SK-N-SH (cell line): ENCODE measurements around the gene CLTCL1. TPM values are rescaled to one million over a fixed set of nuclear protein-coding genes. Genes with fewer than 3 reads are reported as not detected.

Experiments
- CTCF ChIA-PET: fragments of 300-600, 350-600 bp; formaldehyde crosslinking; extraction: SDS; loops from one replicate; lab custom pipeline; 2021; lab: Yijun Ruan, JAX
- POLR2A ChIA-PET: fragments of 350-600 bp; sonication (Branson Sonifier 250); formaldehyde crosslinking; extraction: SDS; loops from one replicate; lab custom pipeline; 2020; ENCODE audit warnings: antibody characterized with exemption, inconsistent platforms; lab: Yijun Ruan, JAX
- DNase-seq: peaks from one replicate; pipeline ENCODE4 v3.0.0; 2012
- H2AFZ ChIP-seq: fragments of 200-600 bp; sonication (generic); 2 replicates; pipeline ENCODE4 v1.8.1; 2016; ENCODE audit warnings: antibody characterized with exemption, mild to moderate bottlenecking, low read depth
- H3F3A ChIP-seq: fragments of 200-600 bp; sonication (generic); replicated peaks from 2 replicates; pipeline ENCODE3; 2016; ENCODE audit warnings: antibody characterized with exemption, mild to moderate bottlenecking; ENCODE audit not compliant: insufficient read depth
- H3K27ac ChIP-seq, 2 experiments: fragments of 200-500 bp in 1 of 2; fragments of 200-600 bp in 1 of 2; sonication (Bioruptor generic) in 1 of 2; sonication (generic), shearing (Covaris generic) in 1 of 2; 2 replicates each; pipeline versions ENCODE4 v1.5.1 to v1.6.1; 2014 to 2016; ENCODE audit warnings: low read depth in 2 of 2, inconsistent platforms in 1 of 2, low read length in 1 of 2, mild to moderate bottlenecking in 1 of 2, mixed read lengths in 1 of 2
- H3K27me3 ChIP-seq: fragments of 200-600 bp; sonication (generic), shearing (Covaris generic); 2 replicates; pipeline ENCODE4 v1.6.1; 2016; ENCODE audit warnings: mixed run types; ENCODE audit not compliant: insufficient read depth
- H3K36me3 ChIP-seq, 2 experiments: fragments of 200-500 bp in 1 of 2; fragments of 200-600 bp in 1 of 2; sonication (Bioruptor generic) in 1 of 2; sonication (generic) in 1 of 2; replicated peaks in 1 of 2; 2 replicates each; pipeline versions ENCODE3 to v1.5.1; 2014 to 2016; ENCODE audit warnings: low read length in 1 of 2, mild to moderate bottlenecking in 1 of 2; ENCODE audit not compliant: insufficient read depth in 2 of 2, control insufficient read depth in 1 of 2
- H3K4me1 ChIP-seq, 2 experiments: fragments of 200-500 bp in 1 of 2; fragments of 200-600 bp in 1 of 2; sonication (Bioruptor generic) in 1 of 2; sonication (generic), shearing (Covaris generic) in 1 of 2; 2 replicates each; pipeline versions ENCODE4 v1.5.1 to v1.6.1; 2014 to 2016; ENCODE audit warnings: low read depth in 1 of 2, low read length in 1 of 2, mixed run types in 1 of 2; ENCODE audit not compliant: insufficient read depth in 2 of 2, control insufficient read depth in 1 of 2
- H3K4me2 ChIP-seq: fragments of 200-600 bp; sonication (generic), shearing (Covaris generic); 2 replicates; pipeline ENCODE4 v1.6.1; 2017; ENCODE audit warnings: mixed run types
- H3K4me3 ChIP-seq, 2 experiments: fragments of 200-500 bp in 1 of 2; fragments of 200-600 bp in 1 of 2; sonication (Bioruptor generic) in 1 of 2; sonication (generic), shearing (Covaris generic) in 1 of 2; 2 replicates each; pipeline versions ENCODE4 v1.5.1 to v1.8.1; 2014 to 2016; ENCODE audit warnings: low read depth in 2 of 2, inconsistent platforms in 1 of 2, low read length in 1 of 2, mild to moderate bottlenecking in 1 of 2, mixed read lengths in 1 of 2, moderate library complexity in 1 of 2
- H3K79me2 ChIP-seq: fragments of 200-600 bp; sonication (generic); 2 replicates; pipeline ENCODE4 v1.8.1; 2017; ENCODE audit warnings: mild to moderate bottlenecking; ENCODE audit not compliant: insufficient read depth
- H3K9ac ChIP-seq: fragments of 200-600 bp; sonication (generic); 2 replicates; pipeline ENCODE4 v1.6.1; 2017; ENCODE audit warnings: mixed run types
- H3K9me2 ChIP-seq: fragments of 200-600 bp; sonication (generic); 2 replicates; pipeline ENCODE4 v1.6.1; 2017; ENCODE audit warnings: mixed run types
- H3K9me3 ChIP-seq: fragments of 200-600 bp; sonication (generic); 2 replicates; pipeline ENCODE4 v1.6.1; 2017; ENCODE audit warnings: mixed run types, mild to moderate bottlenecking, moderate library complexity
- H4K20me1 ChIP-seq: fragments of 200-600 bp; sonication (generic); 2 replicates; pipeline ENCODE4 v1.6.1; 2017; ENCODE audit warnings: mild to moderate bottlenecking, mixed run types; ENCODE audit not compliant: insufficient read depth
- ELF1 ChIP-seq: IDR thresholded peaks from 2 replicates; pipeline ENCODE4 v1.4.0; 2012
- GATA2 ChIP-seq: sonication (generic); formaldehyde crosslinking; IDR thresholded peaks from 2 replicates; pipeline ENCODE4 v1.5.0; 2020; ENCODE audit warnings: mild to moderate bottlenecking, missing genetic modification reagents
- NRF1 ChIP-seq: IDR thresholded peaks from 2 replicates; pipeline ENCODE4 v1.6.1; 2012; ENCODE audit warnings: low read depth, mild to moderate bottlenecking, low read length
- POLR2AphosphoS5 ChIP-seq: IDR thresholded peaks from 2 replicates; pipeline ENCODE4 v1.6.1; 2012; ENCODE audit warnings: low read depth, low read length
- RCOR1 ChIP-seq: fragments of 150-350 bp; IDR thresholded peaks from 2 replicates; pipeline ENCODE4 v1.6.1; 2017; ENCODE audit warnings: antibody characterized with exemption, low read length
- RFX5 ChIP-seq: IDR thresholded peaks from 2 replicates; pipeline ENCODE4 v1.6.1; 2012; ENCODE audit warnings: mild to moderate bottlenecking, improper control_type of control experiment, low read length
- RXRA ChIP-seq: IDR thresholded peaks from 2 replicates; pipeline ENCODE4 v1.4.0; 2012; ENCODE audit warnings: low read depth, mild to moderate bottlenecking, borderline replicate concordance
- SIN3A ChIP-seq: IDR thresholded peaks from 2 replicates; pipeline ENCODE4 v1.6.1; 2012; ENCODE audit warnings: low read depth, mild to moderate bottlenecking, low read length, moderate library complexity, borderline replicate concordance
- TCF12 ChIP-seq: IDR thresholded peaks from 2 replicates; pipeline ENCODE4 v1.4.0; 2012
- USF2 ChIP-seq: fragments of 150-350 bp; IDR thresholded peaks from 2 replicates; pipeline ENCODE4 v1.6.1; 2017; ENCODE audit warnings: antibody characterized with exemption, low read length, low read depth, borderline replicate concordance
- WGBS: methylation state at CpG from one replicate; pipeline ENCODE4 v1.1.6; 2017; ENCODE audit warnings: low lambda C conversion rate; 5-methylcytosine and 5-hydroxymethylcytosine counted together
- polyA plus RNA-seq, 3 experiments: library from polyadenylated mRNA; depleted of rRNA; stranded (reverse); fragments of >200 nt; gene quantifications; 2 replicates each; pipeline ENCODE4 v1.2.3, GENCODE V29; 2012
- TF ChIP-seq, protein P1 (sequence below): fragments of 200-600 bp; sonication (generic); IDR thresholded peaks from 2 replicates; pipeline ENCODE4 v1.6.1; 2017; ENCODE audit warnings: antibody characterized with exemption, mild to moderate bottlenecking, moderate library complexity
- TF ChIP-seq, protein P2 (sequence below): IDR thresholded peaks from 2 replicates; pipeline ENCODE4 v1.4.0; 2012; ENCODE audit warnings: low read depth

The CLTCL1 gene
- polyA plus RNA-seq, 1 of the 3 experiments (the other 2 are of a cell fraction) = 6.7 TPM

DNA sequence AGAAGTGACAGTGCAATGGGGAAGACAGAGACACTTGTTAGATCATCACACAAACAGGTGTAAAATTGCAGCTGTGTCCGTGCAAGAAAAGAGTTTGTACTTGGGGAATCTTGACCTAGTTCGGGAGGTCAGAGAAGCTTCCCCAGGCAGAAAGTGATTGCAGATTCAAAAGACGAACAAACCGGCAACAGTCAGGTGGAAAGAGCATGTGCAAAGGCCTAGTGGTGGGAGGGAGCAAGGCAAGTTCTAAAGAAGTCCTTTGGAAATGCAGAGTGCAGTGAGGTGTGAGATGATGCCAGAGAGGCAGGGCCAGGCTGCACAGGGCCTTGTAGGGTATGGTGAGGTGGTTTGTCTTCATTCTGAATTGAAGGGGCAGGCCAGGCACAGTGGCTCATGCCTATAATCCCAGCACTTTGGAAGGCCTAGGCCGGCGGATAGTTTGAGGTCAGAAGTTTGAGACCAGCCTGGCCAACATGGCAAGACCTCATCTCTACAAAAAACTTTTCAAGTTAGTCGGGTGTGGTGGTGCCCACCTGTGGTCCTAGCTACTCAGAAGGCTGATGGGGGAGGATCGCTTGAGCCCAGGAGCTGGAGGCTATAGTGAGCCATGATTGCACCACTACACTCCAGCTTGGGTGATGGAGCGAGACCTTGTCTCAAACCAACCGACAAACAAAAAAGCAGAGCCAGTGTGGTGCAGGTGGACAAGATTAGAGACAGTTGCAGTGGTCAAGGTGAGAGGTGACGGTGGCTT is 145.1 kb downstream of the CLTCL1 start:
- no peak overlapping the region for H3K4me2 ChIP-seq
- H3K4me3 ChIP-seq = no peak overlapping the region
- peaks cover 4 to 8% of the 10 kb centered on the region in 2 experiments; a peak in 3 of 4 replicates for H3K4me1 ChIP-seq
- H3K79me2 ChIP-seq = peaks cover 21% of the 10 kb centered on the region
- TF ChIP-seq GATA2 (CRISPR knock-in tag) = no peak
- no peak for TF ChIP-seq RXRA
- TF ChIP-seq USF2 = no peak
- no peak for TF ChIP-seq POLR2AphosphoS5
- no peak for TF ChIP-seq TCF12
- no peak for TF ChIP-seq RCOR1
- TF ChIP-seq NRF1 = no peak
- TF ChIP-seq RFX5 = no peak
- TF ChIP-seq, protein P1, sequence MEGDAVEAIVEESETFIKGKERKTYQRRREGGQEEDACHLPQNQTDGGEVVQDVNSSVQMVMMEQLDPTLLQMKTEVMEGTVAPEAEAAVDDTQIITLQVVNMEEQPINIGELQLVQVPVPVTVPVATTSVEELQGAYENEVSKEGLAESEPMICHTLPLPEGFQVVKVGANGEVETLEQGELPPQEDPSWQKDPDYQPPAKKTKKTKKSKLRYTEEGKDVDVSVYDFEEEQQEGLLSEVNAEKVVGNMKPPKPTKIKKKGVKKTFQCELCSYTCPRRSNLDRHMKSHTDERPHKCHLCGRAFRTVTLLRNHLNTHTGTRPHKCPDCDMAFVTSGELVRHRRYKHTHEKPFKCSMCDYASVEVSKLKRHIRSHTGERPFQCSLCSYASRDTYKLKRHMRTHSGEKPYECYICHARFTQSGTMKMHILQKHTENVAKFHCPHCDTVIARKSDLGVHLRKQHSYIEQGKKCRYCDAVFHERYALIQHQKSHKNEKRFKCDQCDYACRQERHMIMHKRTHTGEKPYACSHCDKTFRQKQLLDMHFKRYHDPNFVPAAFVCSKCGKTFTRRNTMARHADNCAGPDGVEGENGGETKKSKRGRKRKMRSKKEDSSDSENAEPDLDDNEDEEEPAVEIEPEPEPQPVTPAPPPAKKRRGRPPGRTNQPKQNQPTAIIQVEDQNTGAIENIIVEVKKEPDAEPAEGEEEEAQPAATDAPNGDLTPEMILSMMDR = no peak
- TF ChIP-seq ELF1 = no peak
- no peak for DNase-seq
- CTCF ChIA-PET = interaction anchor here (1.0 to 3.8 kb wide), 2 partner anchors 10 to 584 kb away, joined by 3 to 26 read pairs; no protein-coding TSS in a partner anchor
- no peaks in the 10 kb centered on the region for H3K9me2 ChIP-seq
- POLR2A ChIA-PET = no interaction called here
- no peak overlapping the region for H2AFZ ChIP-seq
- WGBS = 55% methylated on average over 9 of the region's 11 CpGs
- H3K27me3 ChIP-seq = peaks cover 40% of the 10 kb centered on the region
- H4K20me1 ChIP-seq = no peaks in the 10 kb centered on the region
- peaks cover 0 to 9% of the 10 kb centered on the region in 2 experiments for H3K36me3 ChIP-seq
- no peak overlapping the region for H3K27ac ChIP-seq
- no peak overlapping the region for H3K9ac ChIP-seq
- no peaks in the 10 kb centered on the region for H3K9me3 ChIP-seq
- no peaks in the 10 kb centered on the region for H3F3A ChIP-seq

DNA sequence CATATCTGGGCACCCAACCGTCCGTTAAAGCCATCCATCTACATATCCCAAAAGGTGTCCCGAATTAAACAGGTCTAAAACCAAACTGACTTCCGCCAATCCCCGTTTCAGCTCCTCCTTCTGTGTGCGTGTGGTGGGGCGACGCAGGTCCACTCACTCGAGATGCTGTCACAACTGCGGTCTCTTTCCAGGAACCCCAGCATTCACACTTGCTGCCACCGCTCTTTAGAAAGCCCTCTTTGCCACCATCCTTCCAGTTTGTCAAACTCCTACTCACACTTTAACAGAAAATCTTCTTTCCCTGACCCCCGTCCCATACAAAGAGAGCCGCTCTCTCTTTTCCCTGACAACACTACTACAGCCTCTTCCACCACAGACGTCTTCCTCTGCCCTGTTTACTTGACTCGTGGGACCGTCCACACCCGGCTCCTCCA is 147.5 kb downstream of the CLTCL1 start:
- DNase-seq = no peak
- POLR2A ChIA-PET = interaction anchor here (0.9 to 1.5 kb wide), 5 partner anchors 21 to 334 kb away, joined by 3 to 7 read pairs (median 4); partner anchors contain the start of genes DGCR2 and SLC25A1

More for the DNA sequence above, 147.5 kb downstream of the CLTCL1 start:
- Histone ChIP-seq H3K4me3 (peak overlapping the region; percentile 91 to 93), H3K27me3 (peaks cover 24% of the 10 kb centered on the region), H3K36me3 (peaks cover 16 to 31% of the 10 kb centered on the region in 2 experiments), H3K79me2 (peaks cover 27% of the 10 kb centered on the region), H3K4me1 (peaks cover 4 to 8% of the 10 kb centered on the region in 2 experiments; a peak in 3 of 4 replicates), H3K9me3 (no peaks in the 10 kb centered on the region), H2AFZ (peak overlapping the region; percentile 83), H3K9me2 (no peaks in the 10 kb centered on the region)
- 3% methylated on average over 17 of the region's 17 CpGs for WGBS
- TF ChIP-seq, protein P2, sequence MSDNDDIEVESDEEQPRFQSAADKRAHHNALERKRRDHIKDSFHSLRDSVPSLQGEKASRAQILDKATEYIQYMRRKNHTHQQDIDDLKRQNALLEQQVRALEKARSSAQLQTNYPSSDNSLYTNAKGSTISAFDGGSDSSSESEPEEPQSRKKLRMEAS = no peak
- no peak for TF ChIP-seq SIN3A
- no peak for TF ChIP-seq RFX5
- no peak for TF ChIP-seq GATA2 (CRISPR knock-in tag)
- TF ChIP-seq, all 33 proteins: peak for 0
- H3K9ac ChIP-seq = peak overlapping the region; percentile 89
- peak overlapping the region in 1 of 2 experiments; percentile 42; a peak in 1 of 4 replicates for H3K27ac ChIP-seq
- CTCF ChIA-PET = interaction anchor here (0.7 to 3.8 kb wide), 23 partner anchors 10 to 485 kb away, joined by 3 to 26 read pairs (median 5); partner anchors contain the start of genes CDC45, CLTCL1, HIRA and TSSK2
- peak overlapping the region; percentile 95 for H3K4me2 ChIP-seq
- no peaks in the 10 kb centered on the region for H4K20me1 ChIP-seq
- no peaks in the 10 kb centered on the region for H3F3A ChIP-seq
